SKM-1 treated with dmso at 0.1 percent for 144 hours (cell line): Measurements from ENCODE around the gene TAF11L5.
"Not testable (repeated sequence)": the region's sequence is repeated elsewhere in the genome, so short reads cannot be mapped to it uniquely, and the experiment has no call there.

Experiments used
- DNase-seq: peaks from one replicate; lab custom pipeline; 2025; ENCODE audit not compliant: unreplicated experiment; lab: John Stamatoyannopoulos, UW

The TAF11L5 gene

GRCh38 chr5:17524935-17525334 lies at the start of gene TAF11L5:
Gene TAF11L5 (plus strand): TSS chr5:17525235.
- not testable (repeated sequence) for DNase-seq

DNA sequence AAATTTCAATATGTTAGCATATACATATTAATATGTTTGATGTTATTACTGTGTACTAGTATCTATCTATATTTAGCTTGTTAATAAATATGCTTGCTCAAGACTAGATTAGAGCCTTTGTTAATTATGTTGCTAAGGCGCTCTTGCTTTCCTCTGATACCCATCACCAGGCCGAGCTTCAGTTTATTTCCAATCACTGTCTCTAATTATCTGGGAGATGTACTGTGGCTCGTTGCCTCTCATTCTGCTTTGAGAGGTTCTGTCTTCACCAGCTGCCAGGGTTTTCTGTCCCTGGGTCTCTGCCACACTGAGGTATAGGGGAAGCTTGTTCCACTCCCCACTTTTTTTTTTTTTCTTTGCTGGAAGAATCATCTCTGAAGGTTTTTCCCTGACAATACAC lies 48.0 kb upstream of the TAF11L5 start:
- DNase-seq, result no peak

GRCh38 chr5:17477573-17478265 lies 47.3 kb upstream of the TAF11L5 start:
- no peak for DNase-seq

- DNase-seq, result no peak
These were observed 43.7 kb upstream of the TAF11L5 start for GRCh38 chr5:17481378-17481777.

DNA sequence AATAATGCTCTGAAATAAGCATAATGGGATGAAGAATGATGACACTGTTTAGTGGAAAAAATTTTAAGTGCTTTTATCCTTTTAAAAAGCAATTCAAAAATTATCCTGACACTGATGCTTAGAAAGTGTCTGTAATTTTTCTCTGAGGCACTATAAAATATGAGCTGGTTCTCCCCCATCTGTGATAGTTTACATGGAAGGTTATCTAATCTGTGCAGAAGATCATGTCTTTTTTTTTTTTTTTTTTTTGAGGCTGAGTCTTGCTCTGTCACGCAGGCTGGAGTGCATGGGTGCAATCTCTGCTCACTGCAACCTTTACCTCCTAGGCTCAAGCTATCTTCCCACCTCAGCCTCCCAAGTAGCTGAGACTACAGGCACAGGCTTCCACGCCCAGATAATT lies 42.2 kb upstream of the TAF11L5 start:
- no peak for DNase-seq

DNA sequence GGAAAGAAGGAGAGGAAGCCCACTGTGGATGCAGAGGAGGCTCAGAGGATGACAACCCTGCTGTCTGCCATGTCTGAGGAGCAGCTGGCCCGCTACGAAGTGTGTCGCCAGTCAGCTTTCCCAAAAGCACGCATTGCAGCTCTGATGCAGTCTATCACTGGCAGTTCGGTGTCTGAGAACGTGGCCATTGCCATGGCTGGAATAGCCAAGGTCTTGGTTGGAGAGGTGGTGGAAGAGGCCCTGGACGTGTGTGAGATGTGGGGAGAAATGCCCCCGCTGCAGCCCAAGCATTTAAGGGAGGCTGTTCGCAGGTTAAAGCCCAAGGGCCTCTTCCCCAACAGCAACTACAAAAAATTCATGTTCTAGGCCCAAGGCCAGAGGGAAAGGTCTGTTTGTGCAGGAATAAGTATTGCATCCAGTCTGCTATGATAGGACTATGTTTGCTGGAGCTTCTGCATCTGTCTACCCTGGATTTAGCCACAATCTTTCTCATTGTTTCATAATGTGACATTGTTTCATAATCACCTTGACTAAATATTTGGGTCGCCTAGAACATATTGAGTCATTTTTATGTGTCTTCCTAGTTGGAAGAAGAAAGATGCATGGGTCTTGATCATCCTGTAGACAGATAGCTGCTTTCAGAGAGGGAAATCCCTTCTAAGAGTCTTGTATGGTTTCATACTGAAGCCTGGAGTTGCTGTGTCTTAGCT lies 38.4 kb upstream of the TAF11L5 start:
- DNase-seq, result not testable (repeated sequence)

- DNase-seq, result no peak
These were observed 37.9 kb upstream of the TAF11L5 start for GRCh38 chr5:17487174-17487512.

DNA sequence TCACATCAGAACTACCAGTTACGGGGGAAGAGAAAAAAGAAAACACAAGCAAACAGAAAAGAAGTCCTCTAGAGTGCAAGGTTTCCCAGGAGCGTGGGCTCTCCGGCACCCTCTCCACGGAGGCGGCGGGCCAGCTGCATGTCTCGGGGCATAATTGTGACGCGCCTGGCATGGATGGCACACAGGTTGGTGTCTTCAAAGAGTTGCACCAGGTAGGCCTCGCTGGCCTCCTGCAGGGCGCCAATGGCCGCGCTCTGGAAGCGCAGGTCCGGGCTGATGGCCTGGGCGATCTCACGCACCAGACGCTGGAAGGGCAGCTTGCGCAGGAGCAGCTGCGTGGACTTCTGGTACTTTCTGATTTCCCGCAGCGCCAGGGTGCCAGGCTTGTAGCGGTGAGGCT lies 33.8 kb upstream of the TAF11L5 start:
- DNase-seq, result not testable (repeated sequence)

GRCh38 chr5:17492770-17493169 lies 32.3 kb upstream of the TAF11L5 start:
- no peak for DNase-seq

- no peak for DNase-seq
These were observed 27.6 kb upstream of the TAF11L5 start for GRCh38 chr5:17497446-17497845.

DNA sequence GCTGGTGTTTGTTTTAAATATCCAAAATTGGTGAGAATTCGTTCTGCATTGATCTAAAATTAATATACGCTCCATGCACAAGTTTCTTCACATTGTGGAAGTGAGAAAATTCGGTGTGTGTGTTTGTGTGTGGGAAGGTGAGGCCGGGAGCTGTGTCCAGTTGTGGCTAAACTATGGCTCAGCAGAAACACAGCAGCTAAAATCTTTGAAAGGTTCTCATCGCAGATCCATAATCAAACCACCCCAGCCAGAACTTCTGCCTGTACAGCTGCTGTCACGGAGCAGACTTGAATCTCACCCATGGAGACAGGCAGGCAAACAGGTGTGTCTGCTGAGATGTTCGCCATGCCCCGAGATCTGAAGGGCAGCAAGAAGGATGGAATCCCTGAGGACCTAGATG lies 27.1 kb upstream of the TAF11L5 start, which contains the start of gene TAF11L2:
TSS of gene TAF11L2 (plus strand) at position 301 of the 400 bp plus-strand sequence.
- DNase-seq, result not testable (repeated sequence)

GRCh38 chr5:17511775-17512325 lies 13.2 kb upstream of the TAF11L5 start:
- no peak for DNase-seq

DNA sequence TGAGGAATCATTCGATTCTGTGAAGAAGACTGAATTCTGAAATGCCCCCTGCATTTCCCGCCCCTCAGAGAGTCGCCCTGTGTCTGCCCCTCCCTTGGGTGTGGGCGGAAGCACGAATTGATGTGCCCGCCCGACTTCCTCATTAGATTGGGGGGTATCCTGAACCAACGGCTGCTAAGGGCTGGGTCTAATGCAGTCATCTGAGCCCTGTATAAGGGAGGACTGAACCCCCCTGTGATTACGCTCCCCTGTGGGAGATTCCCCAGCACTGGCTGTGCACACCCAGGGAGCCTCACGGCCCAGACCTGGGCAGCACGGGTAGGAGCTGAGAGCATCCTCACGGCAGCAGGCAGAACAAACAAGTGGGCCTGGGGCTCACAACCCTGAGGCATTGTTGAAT lies 7.5 kb upstream of the TAF11L5 start:
- not testable (repeated sequence) for DNase-seq

- DNase-seq, result not testable (repeated sequence)
These were observed 7.0 kb upstream of the TAF11L5 start, which contains the start of gene TAF11L3 for GRCh38 chr5:17518067-17518466. Gene TAF11L3 (plus strand): TSS chr5:17518367.

DNA sequence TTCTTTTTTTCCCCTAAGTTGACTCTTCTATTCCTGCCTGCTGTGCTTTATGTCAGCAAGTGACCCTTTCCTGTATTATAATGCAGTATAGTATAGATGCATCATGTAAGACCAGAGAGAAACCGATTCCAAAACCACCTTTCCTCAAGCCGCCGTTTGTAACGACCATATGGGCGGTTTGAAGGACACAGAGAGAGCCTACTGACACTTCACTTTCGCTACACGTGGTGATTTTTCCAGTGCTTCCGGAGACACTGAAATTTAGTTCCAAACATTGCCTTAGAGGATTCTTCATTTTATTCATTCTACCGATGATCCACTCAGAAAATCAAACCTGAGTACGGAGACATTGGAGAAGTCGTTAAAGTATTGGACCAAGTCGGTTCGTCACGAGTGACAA lies 5.5 kb upstream of the TAF11L5 start:
- DNase-seq, result not testable (repeated sequence)

DNA sequence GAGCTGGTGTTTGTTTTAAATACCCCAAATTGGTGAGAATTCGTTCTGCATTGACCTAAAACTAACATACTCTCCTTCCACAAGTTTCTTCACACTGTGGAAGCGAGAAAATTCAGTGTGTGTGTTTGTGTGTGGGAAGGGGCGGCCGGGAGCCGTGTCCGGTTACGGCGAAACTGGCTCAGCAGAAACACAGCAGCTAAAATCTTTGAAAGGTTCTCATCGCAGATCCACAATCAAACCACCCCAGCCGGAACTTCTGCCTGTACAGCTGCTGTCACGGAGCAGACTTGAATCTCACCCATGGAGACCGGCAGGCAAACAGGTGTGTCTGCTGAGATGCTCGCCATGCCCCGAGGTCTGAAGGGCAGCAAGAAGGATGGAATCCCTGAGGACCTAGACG lies 3.5 kb upstream of the TAF11L5 start, which contains the start of gene TAF11L4:
TSS of gene TAF11L4 (plus strand) at position 301 of the 400 bp plus-strand sequence.
- not testable (repeated sequence) for DNase-seq

GRCh38 chr5:17526504-17526903 lies 1.5 kb downstream of the TAF11L5 start:
- not testable (repeated sequence) for DNase-seq

DNA sequence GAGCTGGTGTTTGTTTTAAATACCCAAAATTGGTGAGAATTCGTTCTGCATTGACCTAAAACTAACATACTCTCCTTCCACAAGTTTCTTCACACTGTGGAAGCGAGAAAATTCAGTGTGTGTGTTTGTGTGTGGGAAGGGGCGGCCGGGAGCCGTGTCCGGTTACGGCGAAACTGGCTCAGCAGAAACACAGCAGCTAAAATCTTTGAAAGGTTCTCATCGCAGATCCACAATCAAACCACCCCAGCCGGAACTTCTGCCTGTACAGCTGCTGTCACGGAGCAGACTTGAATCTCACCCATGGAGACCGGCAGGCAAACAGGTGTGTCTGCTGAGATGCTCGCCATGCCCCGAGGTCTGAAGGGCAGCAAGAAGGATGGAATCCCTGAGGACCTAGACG lies 3.3 kb downstream of the TAF11L5 start, which contains the start of gene TAF11L6:
TSS of gene TAF11L6 (plus strand) at position 301 of the 400 bp plus-strand sequence.
- not testable (repeated sequence) for DNase-seq
